Gastroesophageal sphincter (tissue), 3 donors: ENCODE data around the gene EPHA6.

Experiments
- CTCF ChIP-seq, 4 experiments: fragments of 200-600 bp in 2 of 4; fragments of 450-650 bp in 2 of 4; sonication (generic) in 1 of 4; IDR thresholded peaks; one replicate each; pipeline ENCODE4 v1.5.1; 2017 to 2019; ENCODE audit warnings: antibody characterized with exemption in 4 of 4, mild to moderate bottlenecking in 2 of 4, moderate library complexity in 2 of 4
- POLR2A ChIP-seq, 2 donors: fragments of 450-650 bp; IDR thresholded peaks; one replicate each; pipeline ENCODE4 v1.6.1; 2017; ENCODE audit warnings: antibody characterized with exemption in 2 of 2, mild to moderate bottlenecking in 2 of 2, moderate library complexity in 1 of 2
- POLR2AphosphoS5 ChIP-seq: sonication (generic); formaldehyde crosslinking; IDR thresholded peaks from one replicate; pipeline ENCODE4 v1.6.1; 2017; ENCODE audit warnings: antibody characterized with exemption

GRCh38 chr3:97575742-97576141 is 761.3 kb downstream of the EPHA6 start:
- TF ChIP-seq CTCF (IDR thresholded peaks at IDR 0.05) (no peak), POLR2AphosphoS5 (no peak), POLR2A (IDR thresholded peaks at IDR 0.05) (no peak)
